Upper lobe of left lung (tissue), 6 donors: ENCODE measurements around the gene ADAM19. TPM values are rescaled to one million over a fixed set of nuclear protein-coding genes. Genes with fewer than 3 reads are reported as not detected.

Experiments used
- ATAC-seq, 2 donors: fragments of 200-7000 bp; cut with Tn5 transposase; one replicate each; pipeline ENCODE4 v1.9.1; 2022; ENCODE audit warnings: mild to moderate bottlenecking in 2 of 2, moderate library complexity in 2 of 2; ENCODE audit not compliant: low FRiP score in 2 of 2
- DNase-seq, 2 donors: peaks; one replicate each; pipeline ENCODE4 v3.0.0-alpha.2; 2019 to 2020
- H3K27ac ChIP-seq, 4 donors: fragments of 200-600 bp; sonication (generic); one replicate each; pipeline ENCODE4 v1.5.1; 2016 to 2019
- H3K27me3 ChIP-seq, 4 donors: fragments of 200-600 bp; sonication (generic); one replicate each; pipeline ENCODE4 v1.5.1; 2017 to 2019
- H3K36me3 ChIP-seq, 4 donors: fragments of 200-600 bp; sonication (generic); one replicate each; pipeline ENCODE4 v1.5.1; 2016 to 2019
- H3K4me1 ChIP-seq, 4 donors: fragments of 200-600 bp; sonication (generic); one replicate each; pipeline ENCODE4 v1.5.1; 2018 to 2019
- H3K4me3 ChIP-seq, 4 donors: fragments of 200-600 bp; sonication (generic); one replicate each; pipeline ENCODE4 v1.5.1; 2017 to 2019; ENCODE audit warnings: mild to moderate bottlenecking in 2 of 4, moderate library complexity in 1 of 4
- H3K9me3 ChIP-seq, 4 donors: fragments of 200-600 bp; sonication (generic); one replicate each; pipeline ENCODE4 v1.5.1; 2018 to 2019
- CTCF ChIP-seq, 6 experiments: fragments of 450-650 bp in 4 of 6; fragments of 200-600 bp in 2 of 6; sonication (generic) in 2 of 6; IDR thresholded peaks; one replicate each; pipeline ENCODE4 v1.5.1; 2016 to 2019; ENCODE audit warnings: antibody characterized with exemption in 6 of 6
- EP300 ChIP-seq, 4 donors: sonication (generic); formaldehyde crosslinking; IDR thresholded peaks; one replicate each; pipeline ENCODE4 v1.5.1; 2017; ENCODE audit warnings: antibody characterized with exemption in 4 of 4, control low read depth in 2 of 4
- POLR2A ChIP-seq, 4 donors: fragments of 450-650 bp; IDR thresholded peaks; one replicate each; pipeline ENCODE4 v1.5.1; 2016 to 2017; ENCODE audit warnings: antibody characterized with exemption in 4 of 4, mild to moderate bottlenecking in 2 of 4
- POLR2AphosphoS5 ChIP-seq, 2 donors: sonication (generic); formaldehyde crosslinking; IDR thresholded peaks; one replicate each; pipeline ENCODE4 v1.5.1; 2017; ENCODE audit warnings: antibody characterized with exemption in 2 of 2
- WGBS, 2 donors: methylation state at CpG; one replicate each; pipeline ENCODE4 v1.1.5; 2017 to 2018; 5-methylcytosine and 5-hydroxymethylcytosine counted together
- total RNA-seq, 6 donors: library from RNA; depleted of rRNA in 4 of 6; stranded (reverse); fragments of >200 nt in 4 of 6; gene quantifications; one replicate each; pipeline versions ENCODE4 v1.1.0 to v1.2.1, GENCODE V29; 2016 to 2021
- donor health status: DM: no; HTN: no; CAD: no; lungs with moderate emphysema.
- donor health status: DM: no; HTN: yes; CAD: no; lungs with severe emphysema.

Gene ADAM19
- total RNA-seq, 6 donors from 2014 or later: 5.5 to 17.0 (median 7.1) TPM

GRCh38 chr5:157510682-157511081 lies 64.9 kb downstream of the ADAM19 start:
- Histone ChIP-seq H3K4me1 (peaks cover 6 to 25% (median 17%) of the 10 kb centered on the region in 4 donors), H3K4me3 (no peak overlapping the region), H3K27ac (peak overlapping the region in 3 of 4 donors; percentile 32 to 75 (median 62)), H3K27me3 (no peaks in the 10 kb centered on the region), H3K36me3 (peaks cover 0 to 20% (median 2%) of the 10 kb centered on the region in 4 donors), H3K9me3 (no peaks in the 10 kb centered on the region)
- no peak for TF ChIP-seq POLR2AphosphoS5 (IDR thresholded peaks at IDR 0.05)
- TF ChIP-seq CTCF (IDR thresholded peaks at IDR 0.05): no peak
- TF ChIP-seq POLR2A (IDR thresholded peaks at IDR 0.05): no peak
- no peak for TF ChIP-seq EP300 (IDR thresholded peaks at IDR 0.05)
- no peak for ATAC-seq
- DNase-seq: no peak
- 85 to 91% methylated on average over 5 of the region's 5 CpGs for WGBS, 2 donors

- DNase-seq (no peak), ATAC-seq (no peak)
- Histone ChIP-seq H3K27me3 (no peaks in the 10 kb centered on the region), H3K9me3 (no peaks in the 10 kb centered on the region), H3K4me3 (no peak overlapping the region), H3K27ac (no peak overlapping the region), H3K4me1 (peaks cover 6 to 29% (median 19%) of the 10 kb centered on the region in 4 donors), H3K36me3 (peaks cover 0 to 28% (median 2%) of the 10 kb centered on the region in 4 donors)
- TF ChIP-seq POLR2A (IDR thresholded peaks at IDR 0.05) (no peak), EP300 (IDR thresholded peaks at IDR 0.05) (no peak), CTCF (IDR thresholded peaks at IDR 0.05) (no peak), POLR2AphosphoS5 (IDR thresholded peaks at IDR 0.05) (no peak)
Measured at GRCh38 chr5:157509587-157509986, 66.0 kb downstream of the ADAM19 start.

- WGBS, 2 donors: 92 to 99% methylated on average over 9 of the region's 9 CpGs
- no peak for ATAC-seq
- H3K36me3 ChIP-seq: peaks cover 0 to 33% (median 2%) of the 10 kb centered on the region in 4 donors
- DNase-seq: no peak
- H3K27me3 ChIP-seq: no peaks in the 10 kb centered on the region
- H3K27ac ChIP-seq: no peak overlapping the region
- no peaks in the 10 kb centered on the region for H3K9me3 ChIP-seq
- peaks cover 6 to 29% (median 19%) of the 10 kb centered on the region in 4 donors for H3K4me1 ChIP-seq
- TF ChIP-seq POLR2AphosphoS5 (IDR thresholded peaks at IDR 0.05): no peak
- TF ChIP-seq CTCF (IDR thresholded peaks at IDR 0.05): no peak
- no peak overlapping the region for H3K4me3 ChIP-seq
Measured at GRCh38 chr5:157509093-157509492, 66.5 kb downstream of the ADAM19 start.

- DNase-seq (peak in 1 of 2 donors; percentile 31), ATAC-seq (no peak)
- 61 to 67% methylated on average over 14 of the region's 14 CpGs for WGBS, 2 donors
- H3K36me3 ChIP-seq: peaks cover 0 to 29% (median 1%) of the 10 kb centered on the region in 4 donors
- H3K4me1 ChIP-seq: peaks cover 5 to 28% (median 19%) of the 10 kb centered on the region in 4 donors
- H3K27ac ChIP-seq: peak overlapping the region in 3 of 4 donors; percentile 9 to 21 (median 17)
- no peaks in the 10 kb centered on the region for H3K9me3 ChIP-seq
- no peaks in the 10 kb centered on the region for H3K27me3 ChIP-seq
- H3K4me3 ChIP-seq: no peak overlapping the region
- TF ChIP-seq CTCF (IDR thresholded peaks at IDR 0.05) (no peak), EP300 (IDR thresholded peaks at IDR 0.05) (peak in 1 of 4 donors; percentile 27)
Measured at GRCh38 chr5:157506981-157507780, 68.4 kb downstream of the ADAM19 start.
